LNCAP (cell line): ENCODE results near the gene MAPKAPK5.

Experiments
- TF ChIP-seq, protein P1 (sequence below): fragments of 450-650 bp; IDR thresholded peaks from 2 replicates; pipeline ENCODE4 v1.5.1; 2017; ENCODE audit warnings: mild to moderate bottlenecking

The MAPKAPK5 gene

DNA sequence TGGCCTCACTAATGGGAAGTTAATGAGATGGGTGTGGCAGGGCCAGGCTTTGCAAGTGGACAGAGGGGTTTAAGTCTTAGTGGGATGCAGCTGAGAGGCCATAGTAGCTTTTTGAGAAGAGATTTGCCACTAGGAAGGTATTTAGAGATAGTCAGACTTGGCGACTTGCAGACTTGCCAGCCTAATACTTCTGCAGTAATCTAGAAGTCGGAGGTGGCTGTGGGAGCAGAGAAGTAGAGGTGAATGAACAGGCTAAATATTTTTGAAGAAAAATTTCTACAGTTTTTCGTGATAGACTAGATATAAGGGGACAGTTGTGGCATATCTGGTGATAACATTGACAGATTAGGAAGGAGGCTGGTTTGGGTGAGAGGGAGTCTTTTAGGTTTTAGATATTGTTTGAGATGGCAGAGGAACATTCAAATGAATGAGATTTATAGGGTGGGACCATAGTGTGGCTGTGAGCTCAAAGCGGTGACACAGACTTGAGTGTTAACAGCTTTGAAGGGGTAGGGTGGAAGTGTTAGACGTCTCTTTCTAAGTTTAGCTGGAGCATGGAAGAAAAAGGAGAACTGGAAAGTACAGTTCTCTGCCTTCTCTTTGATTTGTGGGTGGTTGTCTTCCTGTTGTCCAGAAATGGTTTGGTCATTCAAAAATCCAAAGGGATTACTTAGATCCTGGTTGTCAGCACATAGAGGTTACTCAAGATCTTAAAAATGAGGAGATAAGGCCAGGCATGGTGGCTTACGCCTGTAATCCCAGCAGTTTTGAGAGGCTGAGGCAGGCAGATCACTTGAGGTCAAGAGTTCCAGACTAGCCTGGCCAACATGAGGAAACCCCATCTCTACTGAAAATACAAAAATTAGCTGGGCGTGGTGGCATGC, 44.9 kb downstream of the MAPKAPK5 start:
- TF ChIP-seq, protein P1, sequence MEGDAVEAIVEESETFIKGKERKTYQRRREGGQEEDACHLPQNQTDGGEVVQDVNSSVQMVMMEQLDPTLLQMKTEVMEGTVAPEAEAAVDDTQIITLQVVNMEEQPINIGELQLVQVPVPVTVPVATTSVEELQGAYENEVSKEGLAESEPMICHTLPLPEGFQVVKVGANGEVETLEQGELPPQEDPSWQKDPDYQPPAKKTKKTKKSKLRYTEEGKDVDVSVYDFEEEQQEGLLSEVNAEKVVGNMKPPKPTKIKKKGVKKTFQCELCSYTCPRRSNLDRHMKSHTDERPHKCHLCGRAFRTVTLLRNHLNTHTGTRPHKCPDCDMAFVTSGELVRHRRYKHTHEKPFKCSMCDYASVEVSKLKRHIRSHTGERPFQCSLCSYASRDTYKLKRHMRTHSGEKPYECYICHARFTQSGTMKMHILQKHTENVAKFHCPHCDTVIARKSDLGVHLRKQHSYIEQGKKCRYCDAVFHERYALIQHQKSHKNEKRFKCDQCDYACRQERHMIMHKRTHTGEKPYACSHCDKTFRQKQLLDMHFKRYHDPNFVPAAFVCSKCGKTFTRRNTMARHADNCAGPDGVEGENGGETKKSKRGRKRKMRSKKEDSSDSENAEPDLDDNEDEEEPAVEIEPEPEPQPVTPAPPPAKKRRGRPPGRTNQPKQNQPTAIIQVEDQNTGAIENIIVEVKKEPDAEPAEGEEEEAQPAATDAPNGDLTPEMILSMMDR = no peak

DNA sequence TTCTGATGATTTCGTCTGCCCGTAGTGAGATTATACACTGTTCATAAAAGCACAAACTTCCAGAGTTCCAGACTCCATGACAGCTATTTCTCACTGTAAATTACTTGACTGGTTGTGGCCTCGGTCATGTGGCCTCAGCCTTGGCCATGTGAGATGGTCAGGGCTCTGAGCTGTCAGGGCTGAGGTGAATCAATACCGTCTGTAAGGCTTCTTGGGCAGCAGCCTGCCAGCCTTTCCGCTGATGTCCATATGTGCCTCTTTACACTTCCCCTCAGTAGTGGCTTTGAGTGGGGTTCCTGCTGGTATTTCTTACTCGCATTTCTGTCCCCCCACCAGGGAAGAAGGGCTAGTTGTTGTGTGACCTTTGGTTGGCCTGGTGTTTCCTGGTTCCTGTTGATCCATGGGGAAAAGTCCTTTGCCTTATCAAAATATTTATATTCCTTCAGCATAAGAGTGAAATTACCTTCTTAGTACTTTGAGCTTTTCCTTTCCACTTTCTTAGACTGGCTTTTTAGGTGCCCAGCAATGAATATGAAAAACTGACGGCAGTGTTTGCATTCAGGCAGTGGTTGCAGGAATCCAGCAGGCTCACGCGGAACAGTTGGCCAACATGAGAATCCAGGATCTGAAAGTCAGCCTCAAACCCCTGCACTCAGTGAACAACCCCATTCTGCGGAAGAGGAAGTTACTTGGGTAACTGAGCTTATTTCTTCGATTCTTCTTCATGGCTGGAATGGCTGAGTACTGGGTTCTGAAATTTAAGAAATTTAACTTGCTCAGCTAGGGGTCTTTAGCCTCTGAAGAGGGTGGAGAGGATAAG, 46.1 kb downstream of the MAPKAPK5 start:
- TF ChIP-seq, protein P1 = no peak

DNA sequence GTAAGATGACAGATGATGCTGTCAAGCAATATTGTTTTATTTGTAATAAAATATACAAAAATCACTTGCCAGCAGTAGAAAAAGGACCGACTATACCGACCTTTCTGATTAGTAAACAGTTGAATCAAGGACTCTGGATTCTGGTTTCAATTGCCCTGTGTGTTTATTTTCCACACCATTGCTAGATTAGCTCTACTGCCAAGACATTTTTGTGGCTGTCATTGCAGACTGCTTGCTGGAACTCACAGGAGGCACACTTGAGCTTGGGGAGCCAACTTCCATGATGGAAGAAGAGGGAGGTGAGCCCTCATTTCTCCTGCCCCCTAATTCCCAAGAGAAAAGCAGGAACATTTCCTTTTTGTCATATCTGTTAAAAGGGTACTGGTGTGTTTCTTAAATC, 51.3 kb downstream of the MAPKAPK5 start:
- TF ChIP-seq, protein P1 = no peak

DNA sequence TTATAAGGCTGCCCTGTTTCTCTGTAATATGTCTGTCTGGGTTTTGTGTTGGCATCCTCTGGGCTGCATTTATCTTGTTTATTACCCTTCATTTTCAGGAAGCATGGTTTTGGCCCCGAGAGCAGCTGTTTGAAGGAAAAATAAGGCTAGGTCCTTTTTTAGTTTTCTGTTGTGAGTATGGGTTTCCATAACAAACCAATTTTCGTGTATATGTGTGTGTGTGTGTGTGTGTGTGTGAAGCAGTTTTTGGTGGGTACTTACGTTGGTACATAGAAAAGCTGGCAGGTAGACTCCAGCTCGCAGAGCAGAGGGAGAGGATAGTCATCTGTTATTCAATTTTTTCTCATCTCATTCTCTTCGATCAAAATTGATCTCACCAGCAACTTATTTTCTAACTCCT, 52.5 kb downstream of the MAPKAPK5 start:
- TF ChIP-seq, protein P1 = no peak

DNA sequence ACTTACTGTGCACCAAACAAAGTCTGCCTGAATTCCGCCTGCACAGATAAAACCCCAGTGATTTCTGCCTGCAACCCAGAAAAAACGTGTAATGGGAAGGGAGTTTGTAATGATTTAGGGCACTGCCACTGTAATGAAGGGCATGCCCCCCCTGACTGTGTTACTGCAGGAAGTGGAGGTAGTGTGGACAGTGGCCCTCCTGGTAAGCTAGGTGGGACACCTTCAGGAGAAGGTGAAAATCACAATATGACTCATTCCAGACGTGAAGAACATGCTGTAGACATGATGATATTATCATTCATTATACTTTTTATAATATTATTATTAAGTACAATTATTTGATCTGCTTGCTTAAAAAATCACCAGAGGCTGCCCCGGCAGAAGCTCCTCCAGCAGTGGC, 59.2 kb downstream of the MAPKAPK5 start:
- TF ChIP-seq, protein P1 = no peak

DNA sequence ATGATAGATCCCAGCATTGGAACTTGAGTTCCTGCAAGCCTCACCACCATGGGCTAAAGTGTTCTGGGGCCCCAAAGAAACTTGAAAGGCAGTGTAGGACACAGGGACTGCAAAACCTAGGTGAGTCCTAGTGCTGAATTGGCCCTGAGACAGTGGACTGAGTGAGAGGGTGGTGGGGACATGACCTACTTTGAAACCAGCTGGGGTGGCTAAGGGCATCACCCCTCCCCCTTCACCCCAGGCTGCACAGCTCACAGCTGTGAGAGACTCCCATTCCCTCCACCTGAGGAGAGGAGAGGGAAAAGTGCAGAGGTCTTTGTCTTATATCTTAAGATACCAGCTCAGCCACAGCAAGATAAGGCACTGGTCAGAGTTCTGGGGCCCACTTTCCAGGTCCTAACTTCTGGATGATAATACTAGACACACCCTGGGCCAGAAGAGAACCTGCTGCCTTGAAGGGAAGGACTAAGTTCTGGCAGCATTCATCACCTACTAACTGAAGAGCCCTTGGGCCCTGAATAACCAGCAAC, 62.5 kb downstream of the MAPKAPK5 start:
- TF ChIP-seq, protein P1 = no peak

DNA sequence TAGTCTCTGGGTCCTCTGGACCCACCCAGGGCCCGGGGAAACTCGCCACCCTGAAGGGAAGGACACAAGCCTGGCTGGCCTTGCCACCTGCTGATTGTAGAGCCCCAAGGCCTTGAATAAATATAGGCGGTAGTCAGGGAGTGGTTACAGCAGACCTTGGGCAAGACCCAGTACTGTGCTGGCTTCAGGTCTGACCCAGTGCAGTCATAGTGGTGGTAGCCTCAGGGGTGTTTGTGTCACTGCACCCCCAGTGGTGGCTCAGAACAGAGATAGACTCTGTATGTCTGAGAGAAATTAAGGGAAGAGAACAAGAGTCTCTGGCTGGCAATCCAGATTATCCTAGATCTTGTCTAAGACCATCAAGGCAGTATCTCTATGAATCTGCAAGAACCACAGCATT, 63.5 kb downstream of the MAPKAPK5 start:
- TF ChIP-seq, protein P1 = no peak
